ENCODE measurements around the gene RNF224.

RNF224 gene

GRCh38 chr9:137192859-137193258 is 34.4 kb upstream of the RNF224 start:
- DNase-seq, result no peak

- DNase-seq, result no peak
Observed at GRCh38 chr9:137193771-137194170, 33.5 kb upstream of the RNF224 start.

- no peak for DNase-seq
Observed at GRCh38 chr9:137194388-137194787, 32.9 kb upstream of the RNF224 start.

DNA sequence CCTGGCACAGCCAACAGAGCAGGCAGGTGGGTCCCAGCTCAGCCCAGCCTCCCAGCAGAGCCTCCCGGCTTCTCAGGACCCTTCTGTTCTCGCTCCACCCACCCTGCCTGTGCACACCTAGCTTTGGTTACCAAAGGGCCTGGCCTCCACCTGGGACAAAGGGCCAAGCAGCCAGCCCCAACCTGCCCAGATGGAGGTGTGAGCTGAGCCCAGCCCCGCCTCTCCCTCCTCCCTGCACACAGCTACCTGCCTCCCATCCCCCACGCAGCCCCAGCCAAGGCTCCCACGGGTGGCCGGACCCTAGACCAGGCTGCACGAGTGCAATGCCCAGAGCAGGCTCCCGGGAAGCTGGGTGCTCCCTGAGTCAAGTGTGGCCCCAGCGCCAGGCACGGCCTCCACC is 32.4 kb upstream of the RNF224 start:
- no peak for DNase-seq

- DNase-seq, result peak; percentile 54
Observed at GRCh38 chr9:137195525-137196220, 31.6 kb upstream of the RNF224 start.

DNA sequence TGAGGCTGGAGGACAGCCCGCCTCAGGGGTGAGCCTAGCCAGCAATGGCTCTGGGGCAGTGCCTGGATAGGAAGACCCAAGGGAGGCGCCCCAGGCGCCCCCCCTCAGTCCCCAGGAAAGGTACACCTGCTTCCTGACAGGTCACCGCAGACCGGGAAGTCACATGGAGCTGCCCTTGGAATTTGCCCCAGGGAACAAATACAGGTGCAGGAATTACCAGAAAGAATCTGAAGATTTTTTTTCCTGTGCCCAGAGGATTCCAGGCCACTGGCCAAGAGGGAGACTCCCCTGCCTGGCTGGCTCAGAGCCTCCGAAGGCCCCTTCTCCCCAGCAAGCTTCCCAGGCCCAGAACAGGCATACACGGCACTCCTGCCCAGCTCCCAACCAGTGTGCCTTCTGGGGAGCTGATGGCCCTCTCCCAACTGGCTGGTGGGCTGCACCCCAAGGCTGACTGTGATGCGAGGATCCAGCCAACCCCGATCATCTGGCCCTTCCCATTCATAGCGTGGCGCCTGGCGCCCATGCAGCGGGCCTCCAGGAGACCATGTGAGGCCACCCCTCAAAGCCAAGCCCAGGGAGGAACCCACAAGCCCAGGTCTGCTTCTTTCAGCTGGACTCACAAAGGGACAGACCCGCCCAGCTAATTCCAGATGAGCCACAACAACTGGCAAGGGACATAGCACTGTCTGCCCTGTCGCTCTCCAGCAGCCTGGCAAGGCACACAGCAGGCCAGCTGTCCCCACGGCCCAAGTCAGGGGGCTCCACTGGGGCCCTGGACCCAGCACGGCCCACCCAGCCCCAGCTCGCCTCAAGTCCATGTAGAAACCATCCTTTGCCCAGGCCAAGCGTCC is 29.0 kb upstream of the RNF224 start:
- DNase-seq, result no peak

DNA sequence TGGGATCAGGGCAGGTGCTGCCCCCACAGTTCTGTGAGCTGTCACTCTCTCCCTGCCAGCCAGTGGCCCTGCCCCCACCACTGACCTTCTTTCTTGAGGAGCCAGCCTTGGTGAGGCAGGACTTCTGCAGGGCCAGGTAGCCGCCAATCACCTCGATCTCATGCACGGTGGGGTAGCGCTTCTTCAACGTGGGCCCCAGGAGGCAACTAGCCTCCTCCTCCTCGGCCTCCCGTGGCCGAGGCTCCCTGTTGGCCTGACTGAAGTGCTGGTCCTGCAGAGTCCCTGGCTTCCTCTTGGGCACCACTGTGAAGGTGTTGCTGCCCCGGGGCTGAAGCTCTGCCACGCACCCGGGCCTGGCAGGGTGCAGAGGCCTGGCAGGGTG is 28.4 kb upstream of the RNF224 start:
- no peak for DNase-seq

DNA sequence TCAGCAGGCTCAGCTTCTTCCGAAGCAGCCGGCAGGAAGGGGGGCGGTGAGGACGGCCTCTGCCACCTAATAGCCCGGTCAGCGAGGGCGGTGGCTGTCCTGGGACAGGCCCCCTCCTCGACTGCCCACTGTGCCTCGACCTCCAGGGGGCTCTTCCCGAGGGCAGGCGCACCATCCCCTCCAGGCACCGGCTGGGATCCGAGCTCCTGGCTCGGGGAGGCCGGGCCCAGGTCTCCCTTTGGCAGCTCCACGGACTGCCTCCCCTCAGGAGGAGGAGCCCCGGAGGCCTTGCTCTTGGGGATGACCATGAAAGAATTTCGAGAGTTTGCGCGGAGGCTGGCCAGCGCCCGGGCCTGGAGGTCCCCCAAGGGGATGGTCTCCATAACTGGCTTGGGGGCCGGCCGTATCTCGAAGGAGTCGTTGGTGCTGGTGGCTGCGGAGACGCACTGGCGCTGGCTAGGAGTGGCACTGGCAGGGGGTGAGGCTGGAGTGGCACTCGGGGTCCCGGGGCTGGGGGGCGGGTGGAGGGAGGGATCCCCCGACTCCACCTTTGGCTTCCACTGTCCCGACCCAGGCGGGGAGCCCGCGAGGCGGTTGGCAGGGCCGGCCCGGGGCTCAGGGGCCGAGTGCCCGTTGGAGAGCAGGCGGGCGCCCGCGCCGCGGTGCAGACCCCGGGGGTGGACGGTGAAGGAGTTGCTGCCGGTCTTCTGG is 27.7 kb upstream of the RNF224 start:
- no peak for DNase-seq

- DNase-seq, result peak; percentile 94
Observed at GRCh38 chr9:137200311-137201204, 26.7 kb upstream of the RNF224 start, which contains the start of gene TPRN. Gene TPRN (minus strand): TSS chr9:137200741. CDS start chr9:137200711, 30 bp downstream.

- no peak for DNase-seq
Observed at GRCh38 chr9:137201205-137201868, 26.0 kb upstream of the RNF224 start.

GRCh38 chr9:137202966-137203365 is 24.3 kb upstream of the RNF224 start:
- no peak for DNase-seq

GRCh38 chr9:137204731-137205125 is 22.6 kb upstream of the RNF224 start:
- DNase-seq, result no peak

GRCh38 chr9:137205126-137206069 is 21.9 kb upstream of the RNF224 start, which contains the start of the genes NDOR1 and TMEM203:
Gene NDOR1 (plus strand): TSS chr9:137205700. CDS start chr9:137205778, 78 bp downstream.
Gene TMEM203 (minus strand): TSS chr9:137205648. CDS start chr9:137205414, 234 bp downstream.
- DNase-seq, result no peak

DNA sequence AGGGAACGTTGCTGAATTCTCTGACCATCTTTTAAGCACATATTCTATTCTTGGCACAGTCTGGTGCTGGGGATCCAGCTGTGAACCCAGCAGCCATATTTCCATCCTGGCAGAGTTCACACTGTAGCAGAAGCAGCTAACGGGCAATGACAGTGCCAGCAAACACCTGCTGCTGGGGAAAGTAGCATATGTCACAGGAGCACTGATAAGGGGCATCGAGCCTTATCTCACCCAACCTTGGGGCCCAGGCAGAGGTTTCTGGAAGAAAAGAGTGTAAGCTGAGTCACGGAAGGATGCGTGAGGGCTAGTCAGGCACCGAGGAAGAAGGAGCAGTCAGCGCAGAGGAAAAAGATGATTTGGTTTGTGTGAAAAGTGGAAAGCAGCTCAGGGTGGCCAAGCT is 20.7 kb upstream of the RNF224 start:
- no peak for DNase-seq

DNA sequence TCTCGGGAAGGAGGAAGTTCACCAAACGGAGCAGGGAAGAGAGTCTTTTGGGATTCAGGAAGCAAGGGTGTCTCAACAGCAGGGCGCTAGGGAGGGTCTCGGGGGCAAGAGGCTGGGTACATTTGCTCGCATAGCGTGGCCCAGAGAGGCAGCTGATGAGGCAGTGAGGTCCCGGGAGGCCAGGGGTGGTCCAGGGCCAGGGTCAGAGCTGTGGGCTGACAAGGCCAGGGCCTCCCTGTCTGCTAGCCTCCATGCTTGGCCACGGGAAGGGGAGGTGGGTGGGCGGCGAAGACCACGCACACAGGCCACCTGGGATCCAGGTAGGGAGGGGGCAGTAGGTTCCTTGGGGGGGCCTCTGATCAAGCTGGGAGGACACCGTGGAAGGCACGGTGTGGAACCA is 15.8 kb upstream of the RNF224 start:
- DNase-seq, result no peak

- DNase-seq, result no peak
Observed at GRCh38 chr9:137212520-137212919, 14.8 kb upstream of the RNF224 start.

DNA sequence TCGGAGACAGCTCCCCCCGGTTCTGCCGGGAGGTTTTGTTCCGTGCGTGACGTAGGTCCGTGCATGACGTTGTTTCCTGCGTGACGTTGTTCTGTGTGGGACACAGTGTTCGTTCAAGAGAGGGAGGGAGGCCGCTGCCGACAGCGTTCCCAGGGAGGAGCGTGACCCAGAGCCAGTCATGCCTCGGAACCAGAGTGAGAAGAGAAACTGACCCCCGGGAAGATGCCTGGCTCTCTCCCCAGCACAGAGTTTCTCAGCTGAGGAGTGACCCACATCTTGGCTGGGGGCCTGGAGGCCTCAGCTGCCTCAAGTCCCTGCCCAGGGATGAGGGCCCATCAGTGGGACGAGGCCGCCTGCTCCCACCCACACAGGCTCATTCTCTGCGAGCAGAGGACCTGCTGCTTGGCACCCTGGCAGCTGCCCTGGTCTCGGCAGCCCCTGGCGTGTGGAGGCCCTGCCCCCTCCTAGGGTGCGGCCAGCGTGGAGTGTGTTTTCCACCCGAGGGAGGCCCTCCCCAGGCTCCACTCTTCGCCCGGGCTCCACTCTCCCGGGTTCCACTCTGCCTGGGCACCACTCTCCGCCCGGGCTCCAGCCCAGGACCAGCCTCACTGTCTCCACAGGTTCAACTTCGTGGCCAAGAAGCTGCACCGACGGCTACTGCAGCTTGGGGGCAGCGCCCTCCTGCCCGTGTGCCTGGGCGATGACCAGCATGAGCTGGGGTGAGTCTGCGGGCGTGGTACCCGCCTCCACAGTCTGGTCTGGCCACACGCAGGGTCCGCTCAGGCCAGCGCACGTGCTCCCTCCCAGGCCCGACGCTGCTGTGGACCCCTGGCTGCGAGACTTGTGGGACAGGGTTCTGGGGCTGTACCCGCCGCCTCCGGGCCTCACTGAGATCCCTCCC is 13.9 kb upstream of the RNF224 start:
- DNase-seq, result no peak

GRCh38 chr9:137214620-137215019 is 12.7 kb upstream of the RNF224 start:
- DNase-seq, result no peak

DNA sequence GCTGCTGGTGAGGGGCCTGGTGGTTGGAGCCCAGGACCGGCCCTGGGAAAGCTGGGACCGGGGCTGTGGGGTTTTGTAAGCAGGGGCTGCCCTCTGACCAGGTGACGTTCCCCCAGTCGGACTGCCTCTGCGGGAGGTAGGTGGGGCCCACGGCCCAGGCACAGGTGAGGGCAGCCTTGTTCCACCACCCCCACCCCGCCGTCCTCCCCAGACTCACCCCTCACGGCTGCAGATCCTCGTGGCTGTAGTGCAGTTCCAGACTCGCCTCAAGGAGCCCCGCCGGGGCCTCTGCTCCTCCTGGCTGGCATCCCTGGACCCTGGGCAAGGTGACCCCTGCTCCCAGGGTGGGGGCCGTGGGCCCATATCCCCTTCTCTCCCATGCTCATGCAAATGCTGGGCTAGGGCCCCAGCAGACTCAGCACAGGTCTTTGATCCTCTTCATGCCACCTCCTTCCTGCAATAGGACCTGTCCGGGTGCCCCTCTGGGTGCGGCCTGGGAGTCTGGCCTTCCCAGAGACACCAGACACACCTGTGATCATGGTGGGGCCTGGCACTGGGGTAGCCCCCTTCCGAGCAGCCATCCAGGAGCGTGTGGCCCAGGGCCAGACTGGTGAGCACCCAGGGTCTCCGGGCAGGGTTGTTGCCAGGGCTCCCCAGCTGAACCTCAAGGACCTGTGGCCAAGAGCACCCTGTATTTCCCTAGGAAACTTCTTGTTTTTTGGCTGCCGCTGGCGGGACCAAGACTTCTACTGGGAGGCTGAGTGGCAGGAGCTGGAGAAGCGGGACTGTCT is 11.9 kb upstream of the RNF224 start:
- DNase-seq, result no peak

Measured in NCI-H2081 treated with DMSO at 0.1 percent for 48 hours (cell line).